ENCODE data around the gene ACVRL1. TPM values are rescaled to one million over a fixed set of nuclear protein-coding genes. Genes with fewer than 3 reads are reported as not detected.

ACVRL1 gene
- total RNA-seq, 1 donor from 2014 or later: 3.5 TPM

DNA sequence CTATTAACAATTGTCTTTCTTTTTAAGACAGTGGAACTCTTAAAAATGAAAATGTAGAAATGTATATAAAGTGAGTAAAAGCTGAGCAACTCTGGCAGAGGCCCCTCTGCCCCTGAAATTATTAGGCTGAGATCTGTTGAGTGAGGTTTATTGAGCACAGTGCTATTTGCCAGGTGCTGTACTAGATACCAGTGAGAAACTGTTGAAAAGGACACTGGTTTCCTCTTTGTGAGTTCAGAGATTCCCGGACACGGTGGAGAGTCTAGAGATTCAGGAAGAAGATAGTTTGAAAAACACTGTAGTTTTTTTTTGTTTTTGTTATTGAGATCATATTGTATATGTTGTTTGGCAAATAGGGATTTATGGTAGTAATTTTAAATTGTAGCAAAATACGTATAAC, 55.4 kb downstream of the ACVRL1 start:
- no peak for DNase-seq (ENCODE audit: low read depth)

DNA sequence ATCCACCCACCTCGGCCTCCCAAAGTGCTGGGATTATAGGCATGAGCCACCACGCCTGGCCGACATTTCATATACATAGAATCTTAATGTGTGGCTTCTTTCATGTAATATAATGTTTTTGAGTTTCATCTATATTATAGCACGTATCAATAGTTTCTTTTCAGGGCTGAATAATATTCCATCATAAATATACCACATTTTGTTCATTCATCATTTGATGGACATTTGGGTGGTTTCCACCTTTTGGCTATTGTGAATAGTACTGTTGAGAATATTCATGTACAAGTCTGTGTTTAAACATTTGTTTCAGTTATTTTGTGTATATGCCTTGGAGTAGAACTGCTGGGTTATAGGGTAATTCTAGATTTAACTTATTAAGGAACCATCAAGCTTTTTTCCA, 56.2 kb downstream of the ACVRL1 start:
- DNase-seq (ENCODE audit: low read depth): no peak

DNA sequence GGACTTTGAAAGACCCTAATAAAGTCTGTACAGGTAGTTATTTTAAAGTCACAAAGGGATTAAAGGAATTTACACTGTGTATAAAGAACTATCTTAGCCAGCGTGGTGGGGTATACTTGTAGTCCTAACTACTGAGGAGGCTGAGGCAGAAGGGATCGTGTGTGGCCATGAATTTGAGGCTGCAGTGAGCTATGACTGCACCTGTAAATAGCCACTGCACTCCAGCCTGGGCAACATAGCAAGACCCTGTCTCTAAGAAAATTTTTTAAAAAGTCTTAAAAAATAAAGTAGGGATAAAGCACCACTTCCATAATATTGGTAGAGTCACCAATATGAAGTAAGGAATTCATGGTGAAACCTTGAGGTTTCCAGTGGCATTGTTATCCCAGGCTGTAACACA, 62.3 kb downstream of the ACVRL1 start:
- DNase-seq (ENCODE audit: low read depth): no peak

DNA sequence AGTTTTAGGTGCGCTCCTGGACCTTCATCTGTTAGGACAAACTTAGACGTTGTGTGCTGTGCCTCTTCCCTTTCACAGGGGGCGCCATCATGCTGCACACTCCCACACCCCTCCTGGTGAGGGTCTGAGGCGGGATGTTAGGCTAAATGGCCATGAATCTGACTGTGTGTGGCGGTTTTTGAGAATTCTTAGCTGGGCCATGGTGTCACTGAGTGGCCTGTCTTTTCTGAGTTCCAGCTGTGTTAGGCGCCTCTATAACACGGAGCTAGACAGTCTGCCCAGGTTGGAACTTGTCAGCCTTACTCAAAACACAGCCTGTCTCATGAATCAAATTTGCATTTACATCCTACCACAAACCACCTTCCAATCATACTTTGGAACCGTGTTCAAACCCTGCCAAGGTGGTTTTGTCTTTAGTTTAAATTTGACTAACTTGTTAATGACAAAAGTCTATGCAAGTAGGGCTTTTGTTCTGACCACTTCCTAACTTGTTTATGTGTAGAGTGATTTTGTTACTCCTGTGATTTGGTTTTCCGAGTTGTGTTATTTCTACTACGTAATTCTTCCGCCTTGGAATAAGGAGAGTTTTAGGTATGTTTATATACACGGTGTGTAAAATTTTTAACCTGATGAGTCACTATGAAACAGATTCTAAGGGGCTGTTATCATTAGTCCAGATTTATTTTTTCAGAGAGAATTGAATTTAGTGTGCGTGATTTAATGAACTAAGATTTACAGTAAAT, 63.8 kb downstream of the ACVRL1 start:
- peak; percentile 98 for DNase-seq (ENCODE audit: low read depth)

DNA sequence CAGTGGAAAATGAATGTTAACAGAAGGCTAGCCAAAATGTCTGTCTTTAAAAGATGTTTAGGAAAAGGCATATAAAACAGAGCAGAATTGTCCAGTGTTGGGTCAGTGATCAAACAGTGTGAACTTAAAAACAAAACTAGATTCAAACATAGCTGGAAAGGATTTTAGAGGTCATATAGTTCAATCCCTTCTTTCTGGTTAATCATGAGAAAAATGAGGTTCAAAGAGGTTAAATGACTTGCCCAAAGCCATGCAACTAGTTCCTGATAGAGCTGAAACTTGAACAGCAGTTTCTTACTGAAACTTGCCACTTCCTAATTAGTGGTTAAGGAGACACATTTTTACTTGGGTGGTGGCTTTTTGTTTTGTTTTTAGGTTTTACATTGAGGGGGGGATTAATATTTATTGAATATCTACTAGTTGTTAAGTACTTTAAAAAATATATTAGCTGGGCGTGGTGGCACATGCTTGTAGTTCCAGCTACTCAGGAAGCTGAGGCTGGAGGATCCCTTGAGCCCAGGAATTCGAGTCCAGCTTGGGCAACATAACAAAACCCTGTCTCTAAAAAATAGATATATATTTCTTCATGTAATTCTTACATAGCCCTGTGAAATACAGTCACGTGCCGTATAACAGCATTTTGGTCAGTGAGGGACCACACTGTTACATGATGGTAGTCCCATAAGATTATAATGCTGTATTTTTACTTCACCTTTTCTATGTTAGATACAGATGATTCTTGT, 64.5 kb downstream of the ACVRL1 start:
- peak; percentile 84 for DNase-seq (ENCODE audit: low read depth)

DNA sequence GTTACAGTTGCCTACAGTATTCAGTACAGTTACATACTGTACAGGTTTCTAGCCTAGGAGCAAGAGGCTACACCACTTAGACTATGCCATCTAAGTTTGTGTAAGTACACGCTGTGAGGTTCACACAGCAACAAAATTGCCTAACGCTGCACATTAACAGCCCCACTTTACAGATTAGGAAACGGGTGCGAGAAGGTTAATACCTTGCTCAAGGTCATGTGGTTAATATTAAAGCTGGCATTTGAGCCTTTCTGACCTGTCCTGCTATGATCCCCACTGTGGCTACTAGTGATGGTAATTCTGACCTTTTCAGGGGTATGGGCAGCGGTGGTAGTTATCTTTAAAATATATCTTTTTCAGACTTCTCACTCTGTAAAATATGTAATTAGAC, 65.1 kb downstream of the ACVRL1 start:
- DNase-seq (ENCODE audit: low read depth): no peak

DNA sequence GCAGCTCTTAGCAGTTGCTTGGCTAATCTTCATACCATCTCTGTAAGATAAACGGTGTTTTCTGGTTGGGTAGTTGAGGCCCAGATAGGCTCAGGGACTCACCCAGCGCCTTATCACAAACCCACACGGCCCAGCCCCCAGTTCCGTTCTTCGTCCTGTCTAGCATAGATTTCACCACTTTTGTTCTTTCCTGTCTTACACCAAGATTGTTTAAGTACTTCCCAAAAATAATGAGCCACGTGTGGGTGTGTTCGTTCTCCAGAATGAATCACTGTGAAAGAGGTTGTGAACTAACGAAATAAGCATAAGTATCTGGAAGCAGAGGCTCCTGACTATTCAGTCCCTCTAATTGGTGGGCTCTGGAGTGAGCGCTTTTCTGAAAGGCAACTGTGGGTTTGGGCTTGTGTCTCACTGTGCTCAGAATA, 65.6 kb downstream of the ACVRL1 start:
- DNase-seq (ENCODE audit: low read depth): peak; percentile 91

Other genes starting within 250 kb of the ACVRL1 start
- 0.52 and 5.5 TPM in 2 replicates for gene FIGNL2, start 58.8 kb upstream of the ACVRL1 start, total RNA-seq
- not detected in 2 replicates for gene ANKRD33, start 19.4 kb upstream of the ACVRL1 start, total RNA-seq
- gene ACVR1B, start 44.2 kb downstream of the ACVRL1 start, total RNA-seq: 14.8 and 58.1 TPM in 2 replicates
- gene TAMALIN, start 99.4 kb downstream of the ACVRL1 start, total RNA-seq: 2.2 and 3.0 TPM in 2 replicates
- gene NR4A1, start 143.9 kb downstream of the ACVRL1 start, total RNA-seq: 1.0 and 2.3 TPM in 2 replicates
- gene ATG101, start 162.5 kb downstream of the ACVRL1 start, total RNA-seq: 59.6 and 113 TPM in 2 replicates
- 0.15 TPM in 1 of 2 replicates, not detected in the other for gene SMIM41, start 172.2 kb downstream of the ACVRL1 start, total RNA-seq